ENCODE results near the gene RAD51D.

Gene RAD51D

DNA sequence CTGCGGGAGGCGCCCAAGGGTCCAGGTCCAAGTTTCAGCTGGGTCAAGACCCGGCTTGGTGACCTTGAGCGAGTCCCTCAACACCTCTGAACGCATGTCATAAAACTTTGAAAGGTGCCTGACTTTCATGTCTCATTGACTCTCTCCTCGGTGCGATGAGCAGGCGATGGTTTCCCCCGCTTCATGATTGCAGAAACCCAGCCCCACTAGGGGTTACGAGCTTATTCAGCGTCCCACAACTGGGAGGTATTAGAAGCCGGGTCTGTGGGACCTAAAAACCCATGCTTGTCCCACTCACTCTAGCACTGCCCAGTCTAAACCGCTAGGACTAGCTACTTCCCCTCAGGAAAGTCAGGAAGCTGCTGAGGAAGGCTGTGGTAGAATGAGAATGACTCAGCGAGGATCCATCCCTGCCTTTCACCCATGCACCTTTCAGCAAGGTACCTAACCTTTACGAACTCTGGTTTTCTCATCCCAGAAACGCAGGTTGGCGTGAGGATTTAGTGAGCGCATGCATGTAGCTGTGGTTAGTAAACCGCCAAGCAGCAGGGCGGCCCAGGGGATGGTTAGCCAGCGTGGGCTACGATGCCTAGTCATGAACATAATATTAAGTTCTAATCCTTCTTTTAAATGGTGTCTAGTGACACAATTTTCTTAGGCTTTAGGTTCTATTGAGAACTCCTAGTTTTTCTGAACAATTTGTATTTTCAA is 29.9 kb downstream of the RAD51D start:
- DNase-seq (ENCODE audit: low read depth in 1 of 2, low spot score in 1 of 2) = peak; percentile 64 to 69
- Histone ChIP-seq H3K27ac (replicated peaks) (peak overlapping the region; percentile 87), H3K4me3 (replicated peaks; ENCODE audit: insufficient read depth, low read length) (peak overlapping the region; percentile 38), H3K27me3 (ENCODE audit: insufficient read depth, poor library complexity, severe bottlenecking) (no peaks in the 10 kb centered on the region)
- TF ChIP-seq POLR2AphosphoS5 (IDR thresholded peaks at IDR 0.05; ENCODE audit: low read depth) (peak; percentile 70), SPI1 (IDR thresholded peaks at IDR 0.05; ENCODE audit: borderline replicate concordance, low read depth) (peak; percentile 57), GABPA (IDR thresholded peaks at IDR 0.05; ENCODE audit: low read depth) (peak; percentile 21; the same call in 1 of the 2 replicates), CTCF (IDR thresholded peaks at IDR 0.05; ENCODE audit: insufficient read depth, low read length) (no peak)
- TF ChIP-seq, protein P1, sequence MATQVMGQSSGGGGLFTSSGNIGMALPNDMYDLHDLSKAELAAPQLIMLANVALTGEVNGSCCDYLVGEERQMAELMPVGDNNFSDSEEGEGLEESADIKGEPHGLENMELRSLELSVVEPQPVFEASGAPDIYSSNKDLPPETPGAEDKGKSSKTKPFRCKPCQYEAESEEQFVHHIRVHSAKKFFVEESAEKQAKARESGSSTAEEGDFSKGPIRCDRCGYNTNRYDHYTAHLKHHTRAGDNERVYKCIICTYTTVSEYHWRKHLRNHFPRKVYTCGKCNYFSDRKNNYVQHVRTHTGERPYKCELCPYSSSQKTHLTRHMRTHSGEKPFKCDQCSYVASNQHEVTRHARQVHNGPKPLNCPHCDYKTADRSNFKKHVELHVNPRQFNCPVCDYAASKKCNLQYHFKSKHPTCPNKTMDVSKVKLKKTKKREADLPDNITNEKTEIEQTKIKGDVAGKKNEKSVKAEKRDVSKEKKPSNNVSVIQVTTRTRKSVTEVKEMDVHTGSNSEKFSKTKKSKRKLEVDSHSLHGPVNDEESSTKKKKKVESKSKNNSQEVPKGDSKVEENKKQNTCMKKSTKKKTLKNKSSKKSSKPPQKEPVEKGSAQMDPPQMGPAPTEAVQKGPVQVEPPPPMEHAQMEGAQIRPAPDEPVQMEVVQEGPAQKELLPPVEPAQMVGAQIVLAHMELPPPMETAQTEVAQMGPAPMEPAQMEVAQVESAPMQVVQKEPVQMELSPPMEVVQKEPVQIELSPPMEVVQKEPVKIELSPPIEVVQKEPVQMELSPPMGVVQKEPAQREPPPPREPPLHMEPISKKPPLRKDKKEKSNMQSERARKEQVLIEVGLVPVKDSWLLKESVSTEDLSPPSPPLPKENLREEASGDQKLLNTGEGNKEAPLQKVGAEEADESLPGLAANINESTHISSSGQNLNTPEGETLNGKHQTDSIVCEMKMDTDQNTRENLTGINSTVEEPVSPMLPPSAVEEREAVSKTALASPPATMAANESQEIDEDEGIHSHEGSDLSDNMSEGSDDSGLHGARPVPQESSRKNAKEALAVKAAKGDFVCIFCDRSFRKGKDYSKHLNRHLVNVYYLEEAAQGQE (IDR thresholded peaks at IDR 0.05; ENCODE audit: insufficient replicate concordance, low read depth) = no peak

DNA sequence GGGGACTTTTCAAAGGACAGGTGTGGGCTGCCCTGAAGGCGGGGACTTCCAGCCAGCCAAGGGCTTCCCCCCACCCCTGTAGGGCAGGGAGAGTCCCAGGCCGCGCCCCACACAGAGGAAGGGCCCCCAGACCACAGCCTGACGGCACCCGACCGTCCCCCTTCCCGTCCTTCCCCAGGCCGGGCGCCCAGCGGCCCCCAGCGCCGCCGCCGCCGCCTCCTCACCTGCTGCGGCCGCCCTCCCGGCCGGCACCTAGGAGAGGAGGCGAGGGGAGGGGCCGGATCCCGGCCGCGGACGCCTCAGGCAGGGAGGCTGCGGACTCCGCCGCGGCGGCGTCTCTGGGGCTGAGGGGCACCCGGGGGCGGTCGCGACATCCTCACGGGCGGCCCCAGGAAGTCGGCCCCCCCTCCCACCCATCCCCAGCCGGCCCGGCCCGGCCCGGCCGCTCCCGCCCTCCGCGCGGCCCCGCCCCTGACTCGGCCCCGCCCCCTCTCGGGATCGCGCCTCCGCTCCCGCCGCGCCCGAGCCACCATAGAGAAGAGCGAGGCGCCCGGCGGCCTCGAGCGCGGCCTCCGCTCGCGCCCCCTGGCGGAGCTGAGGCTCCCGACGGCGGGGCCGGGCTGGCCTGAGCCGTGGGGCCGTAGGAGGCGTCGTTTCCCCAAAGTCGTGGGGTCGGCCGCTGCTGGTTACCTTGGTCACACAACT is 30.6 kb downstream of the RAD51D start:
- H3K4me3 ChIP-seq (replicated peaks; ENCODE audit: insufficient read depth, low read length) = peak overlapping the region; percentile 91
- H3K27ac ChIP-seq (replicated peaks) = peak overlapping the region; percentile 87
- DNase-seq (ENCODE audit: low read depth in 1 of 2, low spot score in 1 of 2) = peak; percentile 65 to 76
- TF ChIP-seq CTCF (IDR thresholded peaks at IDR 0.05; ENCODE audit: insufficient read depth, low read length) = peak; percentile 57
- TF ChIP-seq GABPA (IDR thresholded peaks at IDR 0.05; ENCODE audit: low read depth) = no peak
- TF ChIP-seq, protein P1 (IDR thresholded peaks at IDR 0.05; ENCODE audit: insufficient replicate concordance, low read depth) = no peak
- no peak; the same call in 1 of the 2 replicates for TF ChIP-seq POLR2AphosphoS5 (IDR thresholded peaks at IDR 0.05; ENCODE audit: low read depth)
- no peak for TF ChIP-seq SPI1 (IDR thresholded peaks at IDR 0.05; ENCODE audit: borderline replicate concordance, low read depth)
- H3K27me3 ChIP-seq (ENCODE audit: insufficient read depth, poor library complexity, severe bottlenecking) = no peaks in the 10 kb centered on the region

DNA sequence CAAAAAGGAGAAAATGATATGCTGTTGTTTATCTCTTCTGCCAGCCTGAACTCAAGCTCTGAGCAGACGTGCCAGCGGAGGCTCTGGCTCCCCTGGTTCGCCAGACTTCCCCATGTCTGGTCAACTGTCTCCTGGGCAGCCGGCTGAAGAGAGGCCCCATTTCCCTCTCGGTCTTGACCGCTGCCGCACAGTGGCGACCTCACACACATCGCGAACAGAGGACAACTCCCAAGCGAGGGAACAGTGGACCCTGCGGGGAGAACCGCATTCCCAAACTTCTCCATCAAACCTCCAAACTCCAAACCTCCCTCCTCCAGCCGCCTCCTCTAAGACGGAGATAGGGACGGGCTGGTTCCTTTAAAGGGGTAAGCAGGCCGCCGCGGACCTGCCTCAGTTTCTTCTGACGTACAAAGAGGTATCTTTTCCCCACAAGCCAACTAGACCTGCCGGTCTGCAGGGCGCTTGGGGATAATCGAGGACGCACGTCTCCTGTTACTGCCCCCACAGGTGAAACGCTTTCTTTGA is 31.2 kb downstream of the RAD51D start:
- TF ChIP-seq, protein P1 (IDR thresholded peaks at IDR 0.05; ENCODE audit: insufficient replicate concordance, low read depth) = no peak
- TF ChIP-seq CTCF (IDR thresholded peaks at IDR 0.05; ENCODE audit: insufficient read depth, low read length) (no peak), GABPA (IDR thresholded peaks at IDR 0.05; ENCODE audit: low read depth) (no peak), POLR2AphosphoS5 (IDR thresholded peaks at IDR 0.05; ENCODE audit: low read depth) (0 out of 2 replicates have a peak, but pooled peaks have one; percentile 6)
- peak overlapping the region; percentile 91 for H3K4me3 ChIP-seq (replicated peaks; ENCODE audit: insufficient read depth, low read length)
- peak overlapping the region; percentile 79 for H3K27ac ChIP-seq (replicated peaks)
- H3K27me3 ChIP-seq (ENCODE audit: insufficient read depth, poor library complexity, severe bottlenecking) = no peaks in the 10 kb centered on the region
- peak; percentile 36 to 53 for DNase-seq (ENCODE audit: low read depth in 1 of 2, low spot score in 1 of 2)
